H1 (cell line): ENCODE results near the gene ELANE. TPM values are rescaled to one million over a fixed set of nuclear protein-coding genes. Genes with fewer than 3 reads are reported as not detected.

Experiments
- CTCF ChIA-PET: fragments of 300-600 bp; sonication (Branson Sonifier 250); formaldehyde crosslinking; loops from one replicate; lab custom pipeline; 2021; ENCODE audit not compliant: partially characterized antibody; lab: Charles Lee
- POLR2A ChIA-PET: fragments of 300-600 bp; sonication (Branson Sonifier 250); formaldehyde crosslinking; loops from one replicate; lab custom pipeline; 2021; ENCODE audit warnings: inconsistent platforms; ENCODE audit not compliant: partially characterized antibody; lab: Charles Lee
- DNase-seq, 2 experiments: peaks; one replicate each; pipeline versions ENCODE4 v3.0.0 to v3.0.0-alpha.2; 2010 to 2022; ENCODE audit warnings: low spot score in 2 of 2, low read depth in 1 of 2, mixed read lengths in 1 of 2
- FAIRE-seq: peaks from 2 replicates; lab custom pipeline; 2011; peaks lifted over from hg19 to GRCh38; lab: Jason Lieb, UNC
- H2AFZ ChIP-seq: 2 replicates; pipeline ENCODE4 v1.8.1; 2012; ENCODE audit warnings: low read length, inconsistent platforms
- H2AK5ac ChIP-seq: 2 replicates; pipeline ENCODE4 v1.6.1; 2013; ENCODE audit warnings: low read depth, low read length
- H2BK120ac ChIP-seq: replicated peaks from 2 replicates; pipeline ENCODE3; 2013; ENCODE audit warnings: low read depth, low read length, inconsistent platforms
- H2BK12ac ChIP-seq: 2 replicates; pipeline ENCODE4 v1.6.1; 2013; ENCODE audit warnings: low read depth, low read length
- H2BK15ac ChIP-seq: 2 replicates; pipeline ENCODE4 v1.6.1; 2013; ENCODE audit warnings: low read length
- H2BK20ac ChIP-seq: 2 replicates; pipeline ENCODE4 v1.6.1; 2013; ENCODE audit warnings: low read length
- H2BK5ac ChIP-seq: 2 replicates; pipeline ENCODE4 v1.6.1; 2013; ENCODE audit warnings: low read depth, low read length
- H3K14ac ChIP-seq: 2 replicates; pipeline ENCODE4 v1.6.1; 2013; ENCODE audit warnings: inconsistent platforms; ENCODE audit not compliant: insufficient read length
- H3K18ac ChIP-seq: 2 replicates; pipeline ENCODE4 v1.6.1; 2013; ENCODE audit warnings: low read length; ENCODE audit errors: extremely low read depth
- H3K23ac ChIP-seq: 2 replicates; pipeline ENCODE4 v1.6.1; 2013; ENCODE audit warnings: inconsistent platforms; ENCODE audit not compliant: insufficient read length
- H3K23me2 ChIP-seq: 2 replicates; pipeline ENCODE4 v1.6.1; 2013; ENCODE audit warnings: low read depth, low read length
- H3K27ac ChIP-seq: 2 replicates; pipeline ENCODE4 v1.6.1; 2011; ENCODE audit warnings: low read depth, low read length, inconsistent platforms
- H3K27me3 ChIP-seq, 4 experiments: replicated peaks in 1 of 4; 1 replicate in 1 of 4; 2 replicates in 3 of 4; pipeline versions ENCODE4 v1.6.1 to v1.8.1; 2011 to 2013; ENCODE audit warnings: low read length in 3 of 4, mild to moderate bottlenecking in 3 of 4, inconsistent platforms in 2 of 4, mixed read lengths in 2 of 4, moderate library complexity in 1 of 4; ENCODE audit not compliant: control insufficient read depth in 3 of 4, insufficient read depth in 3 of 4; ENCODE audit errors: extremely low read depth in 1 of 4
- H3K36me3 ChIP-seq, 4 experiments: 2 replicates each; pipeline versions ENCODE4 v1.6.1 to v1.8.1; 2011 to 2013; ENCODE audit warnings: mild to moderate bottlenecking in 4 of 4, low read length in 3 of 4, moderate library complexity in 2 of 4, control low read depth in 1 of 4, inconsistent platforms in 1 of 4; ENCODE audit not compliant: insufficient read depth in 4 of 4, control insufficient read depth in 2 of 4
- H3K4ac ChIP-seq: replicated peaks from 2 replicates; pipeline ENCODE3; 2013; ENCODE audit warnings: low read length, low read depth, mixed read lengths, inconsistent platforms; ENCODE audit not compliant: insufficient read length
- H3K4me1 ChIP-seq, 4 experiments: replicated peaks in 1 of 4; 1 replicate in 1 of 4; 2 replicates in 3 of 4; pipeline versions ENCODE4 v1.6.1 to v1.8.1; 2011 to 2013; ENCODE audit warnings: low read length in 3 of 4, inconsistent platforms in 2 of 4, mixed read lengths in 1 of 4; ENCODE audit not compliant: insufficient read depth in 4 of 4, control insufficient read depth in 3 of 4
- H3K4me2 ChIP-seq, 2 experiments: 2 replicates each; pipeline versions ENCODE4 v1.6.1 to v1.8.1; 2011 to 2013; ENCODE audit warnings: low read depth in 2 of 2, low read length in 2 of 2, control low read depth in 1 of 2, inconsistent platforms in 1 of 2, mild to moderate bottlenecking in 1 of 2; ENCODE audit not compliant: insufficient read depth in 1 of 2
- H3K4me3 ChIP-seq, 4 experiments: fragments of 200-600, 300-600 bp in 1 of 4; sonication (generic), shearing (Covaris generic), sonication (Bioruptor Twin) in 1 of 4; 2 replicates each; pipeline versions ENCODE4 v1.5.1 to v1.8.1; 2011 to 2016; ENCODE audit warnings: low read length in 4 of 4, low read depth in 3 of 4, control low read depth in 2 of 4, inconsistent platforms in 2 of 4, mild to moderate bottlenecking in 2 of 4, mixed read lengths in 1 of 4, moderate library complexity in 1 of 4; ENCODE audit not compliant: insufficient read depth in 2 of 4; ENCODE audit errors: extremely low read depth in 1 of 4
- H3K56ac ChIP-seq: replicated peaks from 2 replicates; pipeline ENCODE3; 2013; ENCODE audit warnings: low read depth, mild to moderate bottlenecking, mixed read lengths, low read length, inconsistent platforms; ENCODE audit not compliant: insufficient read length
- H3K79me1 ChIP-seq: 2 replicates; pipeline ENCODE4 v1.6.1; 2013; ENCODE audit warnings: low read depth, low read length, control low read depth
- H3K79me2 ChIP-seq, 2 experiments: 2 replicates each; pipeline versions ENCODE4 v1.6.1 to v1.8.1; 2012 to 2013; ENCODE audit warnings: low read length in 2 of 2, mild to moderate bottlenecking in 2 of 2, inconsistent platforms in 1 of 2; ENCODE audit not compliant: insufficient read depth in 2 of 2, control insufficient read depth in 1 of 2
- H3K9ac ChIP-seq, 4 experiments: replicated peaks in 1 of 4; 1 replicate in 1 of 4; 2 replicates in 3 of 4; pipeline versions ENCODE4 v1.6.1 to v1.8.1; 2011 to 2013; ENCODE audit warnings: low read depth in 3 of 4, low read length in 3 of 4, control low read depth in 2 of 4, mild to moderate bottlenecking in 2 of 4, moderate library complexity in 2 of 4, inconsistent platforms in 1 of 4; ENCODE audit errors: extremely low read depth in 1 of 4
- H3K9me3 ChIP-seq, 2 experiments: 2 replicates each; pipeline versions ENCODE4 v1.6.1 to v1.8.1; 2012 to 2013; ENCODE audit warnings: mild to moderate bottlenecking in 2 of 2, moderate library complexity in 2 of 2, control low read depth in 1 of 2, inconsistent platforms in 1 of 2, low read depth in 1 of 2, low read length in 1 of 2, mixed read lengths in 1 of 2; ENCODE audit not compliant: insufficient read depth in 2 of 2
- H4K20me1 ChIP-seq, 2 experiments: replicated peaks in 1 of 2; 2 replicates each; pipeline versions ENCODE3 to v1.8.1; 2011 to 2013; ENCODE audit warnings: inconsistent platforms in 2 of 2, low read length in 2 of 2, mild to moderate bottlenecking in 1 of 2; ENCODE audit not compliant: insufficient read depth in 2 of 2, control insufficient read depth in 1 of 2
- H4K5ac ChIP-seq: 2 replicates; pipeline ENCODE4 v1.6.1; 2013; ENCODE audit warnings: low read length, low read depth, mixed read lengths, inconsistent platforms; ENCODE audit not compliant: insufficient read length
- H4K8ac ChIP-seq: 2 replicates; pipeline ENCODE4 v1.8.0; 2013; ENCODE audit warnings: mild to moderate bottlenecking, moderate library complexity, low read length, inconsistent platforms; ENCODE audit not compliant: insufficient read depth; ENCODE audit errors: extremely low read depth
- H4K91ac ChIP-seq: replicated peaks from 2 replicates; pipeline ENCODE3; 2013; ENCODE audit warnings: low read length, mixed read lengths, inconsistent platforms; ENCODE audit not compliant: insufficient read length
- GABPA ChIP-seq: IDR thresholded peaks from 2 replicates; pipeline ENCODE4 v1.6.1; 2011; ENCODE audit warnings: mild to moderate bottlenecking, low read length, moderate library complexity, borderline replicate concordance; ENCODE audit not compliant: insufficient read depth
- HDAC6 ChIP-seq: IDR thresholded peaks from one replicate; pipeline ENCODE4 v1.7.1; 2012; ENCODE audit warnings: low read depth, mild to moderate bottlenecking, inconsistent platforms, low read length, moderate library complexity
- KDM1A ChIP-seq: fragments of 200-600, 300-600 bp; sonication (generic); IDR thresholded peaks from 2 replicates; pipeline ENCODE4 v1.7.1; 2016; ENCODE audit warnings: mild to moderate bottlenecking, low read length, borderline replicate concordance
- POLR2A ChIP-seq, 2 experiments: IDR thresholded peaks; 1 replicate in 1 of 2; 2 replicates in 1 of 2; pipeline ENCODE4 v1.6.1; 2011; ENCODE audit warnings: low read depth in 2 of 2, low read length in 2 of 2, mild to moderate bottlenecking in 2 of 2; ENCODE audit errors: control extremely low read depth in 1 of 2
- RBBP5 ChIP-seq: IDR thresholded peaks from 2 replicates; pipeline ENCODE4 v1.7.1; 2012; ENCODE audit warnings: low read depth, mild to moderate bottlenecking, inconsistent platforms, low read length, moderate library complexity, borderline replicate concordance
- RFX5 ChIP-seq: IDR thresholded peaks from 2 replicates; pipeline ENCODE4 v1.6.1; 2011; ENCODE audit warnings: low read depth, low read length, improper control_type of control experiment, borderline replicate concordance
- TCF12 ChIP-seq: IDR thresholded peaks from 2 replicates; pipeline ENCODE4 v1.6.1; 2011; ENCODE audit warnings: low read depth, mild to moderate bottlenecking, low read length
- WGBS, 2 experiments: shearing (Covaris generic) in 1 of 2; methylation state at CpG; one replicate each; pipeline versions ENCODE4 v1.1.6 to v1.1.7; 2013 to 2015; ENCODE audit warnings: low lambda C conversion rate in 2 of 2, mixed read lengths in 2 of 2, inconsistent platforms in 1 of 2, low coverage in 1 of 2, missing lambda C conversion rate in 1 of 2; ENCODE audit not compliant: insufficient replicate concordance in 2 of 2, insufficient coverage in 1 of 2, insufficient read length in 1 of 2; ENCODE audit errors: extremely low coverage in 1 of 2, missing lambda C conversion rate in 1 of 2; 5-methylcytosine and 5-hydroxymethylcytosine counted together
- polyA plus RNA-seq, 7 experiments: library from polyadenylated mRNA; depleted of rRNA in 3 of 7; stranded (reverse) in 5 of 7; unstranded in 2 of 7; fragments of >200 nt in 5 of 7; fragments of 200-250 nt in 2 of 7; gene quantifications; 1 replicate in 5 of 7; 2 replicates in 1 of 7; 4 replicates in 1 of 7; pipeline versions ENCODE4 v1.2.1 to v1.2.3, GENCODE V29; 2011 to 2013; ENCODE audit warnings: missing spikeins in 2 of 7, mixed read lengths in 2 of 7
- total RNA-seq: library from RNA; stranded (reverse); fragmentation: NEBNext Ultra II Directional; extraction: Animal tissue kit (Norgen Biotek cat#: 25700); gene quantifications from 2 replicates; pipeline ENCODE4 v1.2.1, GENCODE V29; 2021
- TF ChIP-seq, protein P1 (sequence below): IDR thresholded peaks from 2 replicates; pipeline ENCODE4 v1.6.1; 2011; ENCODE audit warnings: low read length, improper control_type of control experiment
- TF ChIP-seq, protein P2 (sequence below): IDR thresholded peaks from 2 replicates; pipeline ENCODE4 v1.6.1; 2012; ENCODE audit warnings: inconsistent platforms

ELANE gene
- total and polyA plus RNA-seq, 2 of the 8 experiments (the other 6 are each of a cell fraction or from before 2014, with no cell fraction given): not detected

- no peak overlapping the region for H3K4me2 ChIP-seq
- FAIRE-seq (no peak), DNase-seq (no peak)
- H3K79me2 ChIP-seq: no peaks in the 10 kb centered on the region
- no peak overlapping the region for H3K4me3 ChIP-seq
- WGBS, 2 experiments: 77% methylated on average over 7 of the region's 12 CpGs; no CpG with 5 or more reads in 1 of the 2 experiments
- no peak overlapping the region for H3K18ac ChIP-seq
- H3K9me3 ChIP-seq: no peaks in the 10 kb centered on the region
- no peak overlapping the region for H3K14ac ChIP-seq
- no peak overlapping the region for H3K56ac ChIP-seq
- H4K20me1 ChIP-seq: no peaks in the 10 kb centered on the region
- H2BK20ac ChIP-seq: no peak overlapping the region
- H3K79me1 ChIP-seq: no peaks in the 10 kb centered on the region
- TF ChIP-seq, protein P1, sequence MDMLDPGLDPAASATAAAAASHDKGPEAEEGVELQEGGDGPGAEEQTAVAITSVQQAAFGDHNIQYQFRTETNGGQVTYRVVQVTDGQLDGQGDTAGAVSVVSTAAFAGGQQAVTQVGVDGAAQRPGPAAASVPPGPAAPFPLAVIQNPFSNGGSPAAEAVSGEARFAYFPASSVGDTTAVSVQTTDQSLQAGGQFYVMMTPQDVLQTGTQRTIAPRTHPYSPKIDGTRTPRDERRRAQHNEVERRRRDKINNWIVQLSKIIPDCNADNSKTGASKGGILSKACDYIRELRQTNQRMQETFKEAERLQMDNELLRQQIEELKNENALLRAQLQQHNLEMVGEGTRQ: no peak
- TF ChIP-seq HDAC6: no peak
- TF ChIP-seq GABPA: no peak
- TF ChIP-seq RFX5: no peak
- TF ChIP-seq, protein P2, sequence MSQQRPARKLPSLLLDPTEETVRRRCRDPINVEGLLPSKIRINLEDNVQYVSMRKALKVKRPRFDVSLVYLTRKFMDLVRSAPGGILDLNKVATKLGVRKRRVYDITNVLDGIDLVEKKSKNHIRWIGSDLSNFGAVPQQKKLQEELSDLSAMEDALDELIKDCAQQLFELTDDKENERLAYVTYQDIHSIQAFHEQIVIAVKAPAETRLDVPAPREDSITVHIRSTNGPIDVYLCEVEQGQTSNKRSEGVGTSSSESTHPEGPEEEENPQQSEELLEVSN: no peak
- TF ChIP-seq POLR2A (IDR thresholded peaks at IDR 0.05; ENCODE audit: control extremely low read depth in 1 of 2, low read depth in 2 of 2, low read length in 2 of 2): no peak
- TF ChIP-seq KDM1A: no peak
- no peak for TF ChIP-seq RBBP5
- TF ChIP-seq TCF12: no peak
- no peak overlapping the region for H2AFZ ChIP-seq
- ChIA-PET POLR2A (interaction anchor here (0.6 to 2.9 kb wide), 4 partner anchors 9 to 482 kb away, joined by 3 to 9 read pairs (median 3); partner anchors contain the start of gene PTBP1), CTCF (interaction anchor here (0.7 to 1.9 kb wide), 5 partner anchors 9 to 572 kb away, joined by 3 to 6 read pairs (median 3); no protein-coding TSS in a partner anchor)
- H3K23ac ChIP-seq: no peak overlapping the region
- no peak overlapping the region for H4K8ac ChIP-seq
- no peak overlapping the region for H3K4ac ChIP-seq
- no peak overlapping the region for H4K5ac ChIP-seq
- no peak overlapping the region for H2BK15ac ChIP-seq
- H2BK5ac ChIP-seq: no peak overlapping the region
- H3K27ac ChIP-seq: no peak overlapping the region
- peaks cover 0 to 5% (median 2%) of the 10 kb centered on the region in 4 experiments; a peak in 4 of 7 replicates for H3K4me1 ChIP-seq
- H4K91ac ChIP-seq: no peak overlapping the region
- H2BK12ac ChIP-seq: no peak overlapping the region
- no peak overlapping the region for H2BK120ac ChIP-seq
- H3K9ac ChIP-seq: no peak overlapping the region
- H2AK5ac ChIP-seq: no peak overlapping the region
- peaks cover 3% of the 10 kb centered on the region; the same call in 1 of the 2 replicates for H3K23me2 ChIP-seq
- peaks cover 5 to 11% (median 8%) of the 10 kb centered on the region in 4 experiments for H3K27me3 ChIP-seq
- H3K36me3 ChIP-seq: no peaks in the 10 kb centered on the region
Measured at GRCh38 chr19:848386-848921, 3.6 kb upstream of the ELANE start.
